Muscle layer of duodenum (tissue), 2 donors: ENCODE data around the gene EHBP1.

ENCODE experiments used
- H3K27ac ChIP-seq: one replicate; pipeline ENCODE4 v1.7.0; 2013; ENCODE audit warnings: mild to moderate bottlenecking, low read length
- H3K27me3 ChIP-seq: one replicate; pipeline ENCODE4 v1.7.0; 2013; ENCODE audit warnings: low read depth, mild to moderate bottlenecking, control low read depth, low read length
- H3K36me3 ChIP-seq, 2 donors: one replicate each; pipeline ENCODE4 v1.7.0; 2013; ENCODE audit warnings: low read length in 2 of 2, control low read depth in 1 of 2, mild to moderate bottlenecking in 1 of 2; ENCODE audit not compliant: insufficient read depth in 2 of 2, control insufficient read depth in 1 of 2
- H3K4me1 ChIP-seq, 2 donors: one replicate each; pipeline ENCODE4 v1.7.0; 2013; ENCODE audit warnings: low read length in 2 of 2, mild to moderate bottlenecking in 2 of 2, control low read depth in 1 of 2, moderate library complexity in 1 of 2; ENCODE audit not compliant: insufficient read depth in 2 of 2, control insufficient read depth in 1 of 2
- H3K4me3 ChIP-seq, 2 donors: one replicate each; pipeline ENCODE4 v1.7.0; 2013; ENCODE audit warnings: low read length in 2 of 2, low read depth in 1 of 2, mild to moderate bottlenecking in 1 of 2
- H3K9me3 ChIP-seq, 2 donors: one replicate each; pipeline ENCODE4 v1.7.0; 2013; ENCODE audit warnings: low read length in 2 of 2, control low read depth in 1 of 2, mild to moderate bottlenecking in 1 of 2; ENCODE audit not compliant: control insufficient read depth in 1 of 2
- donor health status: healthy.

The EHBP1 gene

GRCh38 chr2:63048367-63049171, 343.1 kb downstream of the EHBP1 start:
- Histone ChIP-seq H3K4me1 (peaks cover 6 to 37% of the 10 kb centered on the region in 2 donors), H3K27ac (no peak overlapping the region), H3K9me3 (peaks cover 0 to 3% of the 10 kb centered on the region in 2 donors), H3K27me3 (peaks cover 63% of the 10 kb centered on the region), H3K36me3 (peaks cover 0 to 37% of the 10 kb centered on the region in 2 donors), H3K4me3 (no peak overlapping the region)

DNA sequence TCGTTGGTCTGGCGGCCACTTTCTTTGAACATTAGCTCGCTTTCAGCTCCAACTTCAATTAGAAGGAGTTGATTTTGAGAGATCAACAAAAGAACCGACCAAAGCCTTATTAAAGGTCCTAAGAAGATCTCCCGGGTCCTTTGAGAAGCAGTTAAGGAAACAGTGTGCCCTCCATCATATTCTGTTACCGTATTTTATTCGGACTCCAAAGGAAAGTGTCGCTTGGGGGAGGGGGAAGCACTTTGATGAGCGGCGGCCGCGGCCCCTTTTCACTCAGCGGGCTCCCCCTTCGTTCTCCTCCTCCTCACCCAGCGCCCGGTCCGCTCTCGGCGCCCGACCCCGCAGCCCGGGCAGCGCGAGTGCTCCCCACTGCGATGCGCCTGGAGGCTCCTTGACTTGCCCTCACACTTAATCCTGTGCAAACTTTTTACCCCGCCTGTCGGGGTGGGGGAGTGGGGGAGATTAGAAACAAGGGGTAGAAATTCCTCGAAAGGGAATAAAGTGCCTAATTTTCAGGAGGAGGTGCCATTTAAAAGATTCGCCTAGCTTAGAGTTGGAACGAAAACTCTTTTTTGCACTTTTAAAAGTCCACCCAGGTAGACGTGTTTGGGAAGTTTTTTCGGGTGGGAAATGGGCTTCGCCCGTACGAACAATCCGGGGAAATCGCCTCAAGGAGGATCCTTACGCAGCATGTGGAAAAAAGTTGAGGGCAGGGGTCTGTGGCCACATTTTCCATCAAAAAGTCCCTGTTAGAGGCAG, 343.9 kb downstream of the EHBP1 start:
- Histone ChIP-seq H3K4me3 (peak overlapping the region; percentile 59 to 64), H3K9me3 (peaks cover 0 to 3% of the 10 kb centered on the region in 2 donors), H3K27me3 (peaks cover 71% of the 10 kb centered on the region), H3K36me3 (peaks cover 0 to 33% of the 10 kb centered on the region in 2 donors), H3K4me1 (peaks cover 6 to 43% of the 10 kb centered on the region in 2 donors), H3K27ac (no peak overlapping the region)

GRCh38 chr2:63049970-63050333, 344.4 kb downstream of the EHBP1 start:
- H3K36me3 ChIP-seq, result peaks cover 0 to 27% of the 10 kb centered on the region in 2 donors
- no peak overlapping the region for H3K27ac ChIP-seq
- peak overlapping the region; percentile 59 to 64 for H3K4me3 ChIP-seq
- H3K27me3 ChIP-seq, result peaks cover 76% of the 10 kb centered on the region
- peaks cover 0 to 3% of the 10 kb centered on the region in 2 donors for H3K9me3 ChIP-seq
- peaks cover 6 to 49% of the 10 kb centered on the region in 2 donors for H3K4me1 ChIP-seq

DNA sequence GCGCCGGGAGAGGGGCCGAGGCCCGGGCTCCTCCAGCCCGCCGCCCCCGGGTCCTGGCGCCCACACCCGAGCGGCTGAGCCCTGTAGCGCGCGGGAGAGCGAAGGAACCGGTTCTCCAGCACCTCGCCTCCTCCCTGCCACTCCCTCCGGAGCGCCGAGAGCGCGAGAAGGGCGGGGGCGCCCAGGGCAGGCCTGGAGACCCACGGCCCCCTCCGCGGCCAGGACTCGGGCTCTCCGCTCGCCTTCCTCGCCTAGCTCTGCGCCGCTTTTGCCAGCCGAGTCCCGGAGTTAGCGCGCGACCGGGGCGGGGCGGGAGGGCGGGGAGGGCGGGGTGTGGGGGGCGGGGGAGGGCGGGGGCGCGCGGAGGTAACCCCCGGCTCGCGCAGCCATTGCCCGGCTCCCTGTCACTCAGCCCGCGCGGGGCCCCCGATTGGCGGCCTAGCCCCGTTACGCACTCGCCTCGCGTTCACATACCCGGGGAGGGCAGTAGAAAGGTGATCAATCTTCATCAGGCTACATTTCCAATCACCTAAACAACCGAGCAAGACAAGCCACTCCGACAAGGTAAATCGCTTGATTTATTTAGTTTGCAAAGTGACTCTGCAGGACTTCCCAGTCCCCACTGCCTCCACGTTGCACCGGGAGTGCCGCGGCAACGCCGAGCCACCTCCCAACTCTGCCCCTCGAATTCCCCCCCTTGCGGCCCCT, 345.0 kb downstream of the EHBP1 start, which contains the start of gene OTX1:
Gene OTX1, plus strand, starts transcription at position 497 of the 708 bp plus-strand sequence. CDS start 2,161 bp downstream, outside the sequence.
- H3K27me3 ChIP-seq, result peaks cover 82% of the 10 kb centered on the region
- H3K27ac ChIP-seq, result no peak within 1 kb of the TSS
- H3K4me1 ChIP-seq, result peaks cover 8 to 54% of the 10 kb centered on the region in 2 donors
- peaks cover 0 to 22% of the 10 kb centered on the region in 2 donors for H3K36me3 ChIP-seq
- peak within 1 kb of the TSS; percentile 59 to 64 for H3K4me3 ChIP-seq
- H3K9me3 ChIP-seq, result peaks cover 0 to 3% of the 10 kb centered on the region in 2 donors

- Histone ChIP-seq H3K9me3 (peaks cover 0 to 3% of the 10 kb centered on the region in 2 donors), H3K4me3 (peak overlapping the region; percentile 54 to 64), H3K36me3 (peaks cover 0 to 15% of the 10 kb centered on the region in 2 donors), H3K27ac (no peak overlapping the region), H3K27me3 (peaks cover 89% of the 10 kb centered on the region), H3K4me1 (peaks cover 9 to 61% of the 10 kb centered on the region in 2 donors)
These were observed 345.7 kb downstream of the EHBP1 start for GRCh38 chr2:63051042-63051794.

DNA sequence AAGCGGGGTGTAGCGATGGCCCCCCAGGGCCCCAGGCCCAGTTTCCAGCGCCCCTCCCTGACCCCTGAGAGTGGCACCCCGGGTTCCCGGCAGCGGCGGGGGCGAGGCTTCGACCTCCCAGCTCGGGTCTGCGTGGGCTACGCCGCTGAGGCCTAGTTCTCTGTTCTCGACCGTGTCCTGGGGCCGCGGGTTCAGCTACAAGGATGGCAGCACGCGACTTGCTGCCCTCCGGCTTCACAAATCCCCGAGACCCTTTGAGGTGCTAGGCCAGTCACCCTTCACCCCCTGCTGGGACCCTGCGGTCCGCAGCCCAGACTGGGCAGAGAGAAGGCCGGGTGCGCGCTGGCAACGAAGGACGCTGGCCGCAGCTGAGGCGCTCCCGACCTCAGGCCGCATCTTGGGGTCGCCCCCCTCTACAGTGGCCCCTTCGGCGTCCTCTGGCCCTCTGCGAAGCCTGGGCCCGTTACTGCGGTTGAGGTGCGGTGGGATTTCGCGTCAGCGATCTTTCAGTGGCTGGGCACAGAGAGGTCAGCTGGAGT, 346.4 kb downstream of the EHBP1 start:
- Histone ChIP-seq H3K36me3 (peaks cover 0 to 9% of the 10 kb centered on the region in 2 donors), H3K9me3 (peaks cover 0 to 3% of the 10 kb centered on the region in 2 donors), H3K4me1 (peaks cover 9 to 68% of the 10 kb centered on the region in 2 donors), H3K4me3 (no peak overlapping the region), H3K27ac (no peak overlapping the region), H3K27me3 (peaks cover 93% of the 10 kb centered on the region)

DNA sequence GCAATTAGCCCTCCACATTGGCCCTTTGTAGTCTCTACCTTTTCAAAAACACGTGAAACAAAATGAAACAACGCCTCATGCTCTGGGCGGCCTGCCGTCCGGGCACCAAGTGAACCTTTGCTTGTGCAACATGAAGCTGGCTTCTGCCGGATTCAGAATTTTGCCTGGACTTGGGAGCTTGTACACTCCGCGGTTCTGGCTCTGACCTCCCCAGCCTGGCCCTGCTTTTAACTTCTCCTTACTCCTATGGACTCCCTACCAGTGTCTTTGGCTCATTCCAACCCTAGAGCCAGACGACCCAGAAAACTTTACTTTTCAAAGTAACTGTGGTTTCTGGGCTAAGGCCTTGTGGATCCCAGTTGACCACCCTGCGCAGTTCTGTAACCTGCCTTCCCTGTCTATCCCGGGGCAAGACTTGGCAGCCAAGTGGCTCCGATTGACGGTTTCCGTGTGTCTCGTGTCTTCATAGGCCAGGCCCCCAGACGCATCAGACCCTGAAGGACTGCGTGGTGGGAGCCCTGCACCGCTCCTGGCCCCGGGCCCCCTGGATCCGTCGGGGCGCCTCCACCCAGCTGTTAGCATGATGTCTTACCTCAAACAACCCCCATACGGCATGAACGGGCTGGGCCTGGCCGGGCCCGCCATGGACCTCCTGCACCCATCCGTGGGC, 347.0 kb downstream of the EHBP1 start:
- H3K36me3 ChIP-seq, result peaks cover 0 to 4% of the 10 kb centered on the region in 2 donors
- no peak overlapping the region for H3K4me3 ChIP-seq
- peaks cover 0 to 3% of the 10 kb centered on the region in 2 donors for H3K9me3 ChIP-seq
- no peak overlapping the region for H3K27ac ChIP-seq
- peaks cover 91% of the 10 kb centered on the region for H3K27me3 ChIP-seq
- H3K4me1 ChIP-seq, result peaks cover 9 to 68% of the 10 kb centered on the region in 2 donors

DNA sequence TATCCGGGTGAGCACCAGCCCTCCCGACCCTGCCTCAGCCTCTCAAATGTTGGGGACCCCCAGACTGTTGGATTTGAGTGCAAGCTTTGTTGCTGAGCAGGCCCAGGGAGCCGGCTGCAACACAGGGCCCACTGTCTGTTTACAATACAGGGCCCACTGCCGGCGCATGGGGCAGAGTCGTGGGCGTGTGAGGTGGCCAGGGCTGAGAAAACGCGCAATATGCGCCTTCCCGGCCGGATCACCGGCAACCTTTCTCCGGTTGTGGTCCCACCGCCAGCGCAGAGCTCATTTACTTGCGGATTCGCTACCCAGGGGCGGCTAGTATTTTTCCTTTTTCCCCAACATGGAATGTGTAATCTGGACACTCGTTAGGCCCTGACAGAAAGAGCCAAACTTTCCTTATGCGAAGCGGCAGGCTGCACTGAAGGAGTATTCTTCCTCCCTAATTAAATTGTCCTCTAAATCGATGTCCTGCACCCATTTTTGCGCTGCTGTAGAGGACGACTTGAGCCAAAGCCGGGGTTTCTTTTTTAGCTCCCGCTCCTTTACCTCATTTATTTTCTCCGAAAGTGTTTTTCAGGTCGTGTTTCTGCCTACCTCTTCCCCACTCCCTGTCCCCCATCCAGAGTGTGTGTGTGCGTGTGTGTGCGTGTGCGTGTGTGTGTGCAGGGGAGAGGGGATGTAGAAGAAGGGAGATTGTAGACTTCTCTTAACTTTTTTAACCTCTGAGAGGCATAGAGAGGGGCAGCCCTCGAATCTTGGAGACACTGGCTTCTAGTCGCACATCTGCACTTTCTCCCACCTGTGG, 347.8 kb downstream of the EHBP1 start:
- no peak overlapping the region for H3K27ac ChIP-seq
- H3K4me3 ChIP-seq, result peak overlapping the region in 1 of 2 donors; percentile 48
- H3K27me3 ChIP-seq, result peaks cover 91% of the 10 kb centered on the region
- peaks cover 0 to 3% of the 10 kb centered on the region in 2 donors for H3K9me3 ChIP-seq
- H3K4me1 ChIP-seq, result peaks cover 11 to 72% of the 10 kb centered on the region in 2 donors
- no peaks in the 10 kb centered on the region for H3K36me3 ChIP-seq

GRCh38 chr2:63053889-63054602, 348.5 kb downstream of the EHBP1 start:
- Histone ChIP-seq H3K27ac (no peak overlapping the region), H3K9me3 (no peaks in the 10 kb centered on the region), H3K27me3 (peaks cover 91% of the 10 kb centered on the region), H3K4me1 (peaks cover 15 to 72% of the 10 kb centered on the region in 2 donors), H3K4me3 (peak overlapping the region; percentile 48 to 49), H3K36me3 (no peaks in the 10 kb centered on the region)
